DND-41 (cell line): ENCODE data around the gene MINAR1.

Source experiments
- ATAC-seq: fragments of 200-7000 bp; cut with Tn5 transposase; 3 replicates; pipeline ENCODE4 v1.9.1; 2021; ENCODE audit warnings: low read depth; ENCODE audit not compliant: insufficient read depth
- DNase-seq: peaks from one replicate; pipeline ENCODE4 v3.0.0-alpha.2; 2020
- H2AFZ ChIP-seq: 2 replicates; pipeline ENCODE4 v1.6.0; 2012; ENCODE audit warnings: low read depth, low read length
- H3K27ac ChIP-seq: 2 replicates; pipeline ENCODE4 v1.5.1; 2012; ENCODE audit warnings: low read length, inconsistent platforms
- H3K27me3 ChIP-seq: fragments of 200-600 bp; sonication (generic); 2 replicates; pipeline ENCODE4 v1.6.0; 2012; ENCODE audit warnings: low read length, mild to moderate bottlenecking, inconsistent platforms; ENCODE audit not compliant: insufficient read depth, poor library complexity
- H3K36me3 ChIP-seq: 2 replicates; pipeline ENCODE4 v1.5.1; 2012; ENCODE audit warnings: low read length, inconsistent platforms; ENCODE audit not compliant: insufficient read depth
- H3K4me1 ChIP-seq: 2 replicates; pipeline ENCODE4 v1.5.1; 2012; ENCODE audit warnings: mild to moderate bottlenecking, low read length; ENCODE audit not compliant: insufficient read depth
- H3K4me2 ChIP-seq: 2 replicates; pipeline ENCODE4 v1.6.0; 2012; ENCODE audit warnings: mild to moderate bottlenecking, moderate library complexity, low read length, inconsistent platforms; ENCODE audit not compliant: insufficient read depth
- H3K4me3 ChIP-seq, 2 experiments: fragments of 200-600 bp in 1 of 2; shearing (Covaris generic) in 1 of 2; 2 replicates each; pipeline ENCODE4 v1.5.1; 2012 to 2016; ENCODE audit warnings: inconsistent platforms in 2 of 2, low read length in 2 of 2, mild to moderate bottlenecking in 2 of 2, low read depth in 1 of 2, moderate library complexity in 1 of 2
- H3K79me2 ChIP-seq: 2 replicates; pipeline ENCODE4 v1.6.0; 2012; ENCODE audit warnings: low read length, inconsistent platforms; ENCODE audit not compliant: insufficient read depth
- H3K9ac ChIP-seq: 2 replicates; pipeline ENCODE4 v1.6.0; 2012; ENCODE audit warnings: low read depth, mild to moderate bottlenecking, inconsistent platforms, low read length, moderate library complexity
- H3K9me3 ChIP-seq: 2 replicates; pipeline ENCODE4 v1.5.1; 2012; ENCODE audit warnings: low read length, moderate library complexity, mild to moderate bottlenecking, inconsistent platforms; ENCODE audit not compliant: insufficient read depth, severe bottlenecking
- H4K20me1 ChIP-seq: 2 replicates; pipeline ENCODE4 v1.6.0; 2012; ENCODE audit warnings: low read length; ENCODE audit not compliant: insufficient read depth
- EZH2 ChIP-seq: IDR thresholded peaks from 3 replicates; pipeline ENCODE4 v1.6.1; 2012; ENCODE audit warnings: borderline replicate concordance, low read depth, mild to moderate bottlenecking, moderate library complexity, low read length, inconsistent platforms; ENCODE audit not compliant: severe bottlenecking
- TF ChIP-seq, protein P1 (sequence below): IDR thresholded peaks from 2 replicates; pipeline ENCODE4 v1.5.1; 2012; ENCODE audit warnings: borderline replicate concordance, low read length, moderate library complexity, mild to moderate bottlenecking; ENCODE audit not compliant: poor library complexity, severe bottlenecking; ENCODE audit errors: extremely low read depth

The MINAR1 gene

DNA sequence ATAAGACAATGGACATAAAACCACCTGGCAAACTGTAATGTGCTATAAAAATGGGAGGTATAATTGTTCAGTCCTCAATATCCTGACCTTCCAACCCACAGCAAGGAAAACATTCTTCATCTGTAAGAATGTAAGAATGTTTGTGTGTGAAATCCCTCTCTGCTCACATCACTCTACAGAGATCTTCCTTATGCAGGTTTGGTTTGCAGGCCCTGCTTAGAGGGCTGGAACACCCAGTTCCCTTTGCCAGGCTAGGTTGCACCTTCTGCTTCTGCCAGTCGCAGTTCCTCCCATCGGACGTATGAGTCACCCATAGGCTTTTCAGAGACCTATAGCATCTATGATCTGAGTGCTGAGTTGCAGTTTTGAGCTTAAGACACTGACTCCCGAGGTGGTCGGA lies 24.1 kb upstream of the MINAR1 start:
- Histone ChIP-seq H3K4me3 (no peak overlapping the region), H3K36me3 (0 out of 2 replicates have a peak, but pooled peaks cover 4% of the 10 kb centered on the region), H3K4me1 (no peaks in the 10 kb centered on the region), H2AFZ (no peak overlapping the region), H3K27ac (no peak overlapping the region), H3K9ac (no peak overlapping the region), H3K4me2 (no peak overlapping the region), H3K79me2 (no peaks in the 10 kb centered on the region), H4K20me1 (no peaks in the 10 kb centered on the region), H3K27me3 (no peaks in the 10 kb centered on the region), H3K9me3 (no peaks in the 10 kb centered on the region)
- DNase-seq: no peak
- no peak for ATAC-seq
- TF ChIP-seq, protein P1, sequence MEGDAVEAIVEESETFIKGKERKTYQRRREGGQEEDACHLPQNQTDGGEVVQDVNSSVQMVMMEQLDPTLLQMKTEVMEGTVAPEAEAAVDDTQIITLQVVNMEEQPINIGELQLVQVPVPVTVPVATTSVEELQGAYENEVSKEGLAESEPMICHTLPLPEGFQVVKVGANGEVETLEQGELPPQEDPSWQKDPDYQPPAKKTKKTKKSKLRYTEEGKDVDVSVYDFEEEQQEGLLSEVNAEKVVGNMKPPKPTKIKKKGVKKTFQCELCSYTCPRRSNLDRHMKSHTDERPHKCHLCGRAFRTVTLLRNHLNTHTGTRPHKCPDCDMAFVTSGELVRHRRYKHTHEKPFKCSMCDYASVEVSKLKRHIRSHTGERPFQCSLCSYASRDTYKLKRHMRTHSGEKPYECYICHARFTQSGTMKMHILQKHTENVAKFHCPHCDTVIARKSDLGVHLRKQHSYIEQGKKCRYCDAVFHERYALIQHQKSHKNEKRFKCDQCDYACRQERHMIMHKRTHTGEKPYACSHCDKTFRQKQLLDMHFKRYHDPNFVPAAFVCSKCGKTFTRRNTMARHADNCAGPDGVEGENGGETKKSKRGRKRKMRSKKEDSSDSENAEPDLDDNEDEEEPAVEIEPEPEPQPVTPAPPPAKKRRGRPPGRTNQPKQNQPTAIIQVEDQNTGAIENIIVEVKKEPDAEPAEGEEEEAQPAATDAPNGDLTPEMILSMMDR: no peak
- TF ChIP-seq EZH2: no peak

DNA sequence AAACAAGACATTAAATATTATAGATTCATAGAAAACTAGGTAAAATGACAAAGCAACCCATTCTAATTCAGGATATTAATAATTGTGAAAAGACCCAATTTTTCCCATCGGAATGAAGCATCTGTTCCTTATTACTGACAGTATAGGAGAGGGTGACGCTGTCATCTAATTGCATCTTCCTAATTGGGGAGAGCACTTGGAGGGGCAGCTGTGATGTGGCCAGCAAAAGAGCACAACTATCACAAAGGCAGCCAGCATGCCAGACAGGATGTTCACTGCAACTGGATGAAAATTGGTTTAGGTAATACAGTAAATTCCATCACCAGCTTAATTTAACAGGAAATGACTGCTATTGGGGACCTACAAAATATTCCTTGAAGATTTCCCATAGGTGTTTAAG lies 21.9 kb upstream of the MINAR1 start:
- Histone ChIP-seq H3K4me3 (no peak overlapping the region), H3K4me1 (no peaks in the 10 kb centered on the region), H3K79me2 (no peaks in the 10 kb centered on the region), H3K27me3 (no peaks in the 10 kb centered on the region), H3K9ac (no peak overlapping the region), H3K4me2 (no peak overlapping the region), H3K36me3 (peaks cover 4% of the 10 kb centered on the region; the same call in 1 of the 2 replicates), H3K9me3 (no peaks in the 10 kb centered on the region), H2AFZ (no peak overlapping the region), H3K27ac (no peak overlapping the region), H4K20me1 (no peaks in the 10 kb centered on the region)
- ATAC-seq (no peak), DNase-seq (no peak)
- TF ChIP-seq, protein P1: no peak
- no peak for TF ChIP-seq EZH2

DNA sequence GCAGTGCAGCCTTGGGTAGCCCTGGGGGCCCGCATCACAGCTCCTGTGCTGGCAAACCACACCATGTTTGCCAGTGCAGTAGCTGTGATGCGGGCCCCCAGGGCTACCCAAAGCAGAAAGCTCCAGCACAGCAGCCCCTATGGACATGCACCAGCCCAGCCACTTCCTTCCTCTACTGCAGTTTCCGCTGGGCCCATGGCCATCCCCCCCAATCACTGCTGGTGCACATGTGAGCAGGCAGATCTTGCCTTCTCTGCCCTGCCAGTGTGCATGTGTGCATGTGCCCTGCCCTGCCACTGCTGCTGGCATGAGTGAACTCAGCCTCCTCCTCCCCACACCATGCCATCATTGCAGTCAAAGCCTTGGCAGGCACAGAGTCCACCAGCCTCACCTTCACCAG lies 20.1 kb upstream of the MINAR1 start:
- Histone ChIP-seq H3K4me1 (no peaks in the 10 kb centered on the region), H3K4me2 (no peak overlapping the region), H3K27ac (no peak overlapping the region), H2AFZ (no peak overlapping the region), H3K27me3 (no peaks in the 10 kb centered on the region), H4K20me1 (no peaks in the 10 kb centered on the region), H3K79me2 (no peaks in the 10 kb centered on the region), H3K9ac (no peak overlapping the region), H3K9me3 (no peaks in the 10 kb centered on the region), H3K4me3 (no peak overlapping the region), H3K36me3 (peaks cover 4% of the 10 kb centered on the region; the same call in 1 of the 2 replicates)
- TF ChIP-seq, protein P1: no peak
- no peak for TF ChIP-seq EZH2
- ATAC-seq (no peak), DNase-seq (no peak)

DNA sequence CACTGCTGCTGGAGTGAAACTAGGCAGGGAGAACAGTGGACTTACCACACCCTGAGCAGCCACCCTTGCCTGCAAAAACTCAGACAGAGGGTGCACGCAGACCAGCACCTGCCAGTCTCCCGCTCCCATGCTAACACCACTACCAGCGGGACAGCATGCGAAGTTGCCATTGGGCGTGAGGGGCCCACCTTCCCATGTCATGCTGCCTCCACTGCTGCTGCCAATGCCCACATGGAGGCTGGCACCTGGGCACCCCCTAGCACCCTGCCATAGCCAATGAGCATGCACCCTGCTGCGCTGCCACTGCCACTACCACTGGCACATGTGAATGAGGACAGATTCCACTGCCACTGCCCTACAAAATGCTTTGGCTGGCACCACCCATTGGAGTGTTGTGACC lies 19.7 kb upstream of the MINAR1 start:
- H4K20me1 ChIP-seq: no peaks in the 10 kb centered on the region
- H3K9me3 ChIP-seq: no peaks in the 10 kb centered on the region
- H3K36me3 ChIP-seq: peaks cover 4% of the 10 kb centered on the region; the same call in 1 of the 2 replicates
- no peak for DNase-seq
- no peak overlapping the region for H3K27ac ChIP-seq
- H2AFZ ChIP-seq: no peak overlapping the region
- TF ChIP-seq, protein P1: no peak
- TF ChIP-seq EZH2: no peak
- H3K27me3 ChIP-seq: no peaks in the 10 kb centered on the region
- no peaks in the 10 kb centered on the region for H3K79me2 ChIP-seq
- no peaks in the 10 kb centered on the region for H3K4me1 ChIP-seq
- H3K4me2 ChIP-seq: no peak overlapping the region
- no peak overlapping the region for H3K9ac ChIP-seq
- H3K4me3 ChIP-seq: no peak overlapping the region
- ATAC-seq: no peak
